ENCODE results near the gene THRB. TPM values are rescaled to one million over a fixed set of nuclear protein-coding genes. Genes with fewer than 3 reads are reported as not detected.

Gene THRB
- total and polyA plus RNA-seq, 11 donors = 4.8 to 28.5 (median 21.0) TPM

GRCh38 chr3:24487325-24488262 is 7.1 kb downstream of the THRB start:
- no peak for TF ChIP-seq CTCF (IDR thresholded peaks at IDR 0.05)
- TF ChIP-seq POLR2A (IDR thresholded peaks at IDR 0.05) = no peak
- H3K4me1 ChIP-seq = peaks cover 0 to 59% (median 24%) of the 10 kb centered on the region in 12 donors
- intact Hi-C loops (cut with DNase I) = loop anchor here in 2 of 10 donors (10.0 kb wide), 2 partner anchors 113 to 123 kb away; no protein-coding TSS in a partner anchor
- DNase-seq (no peak), ATAC-seq (no peak)
- no peaks in the 10 kb centered on the region for H3K9me3 ChIP-seq
- H3K27me3 ChIP-seq = peaks cover 0 to 5% (median 0%) of the 10 kb centered on the region in 9 donors
- no peak overlapping the region for H3K4me3 ChIP-seq
- H3K36me3 ChIP-seq = no peaks in the 10 kb centered on the region
- H3K27ac ChIP-seq = no peak overlapping the region

DNA sequence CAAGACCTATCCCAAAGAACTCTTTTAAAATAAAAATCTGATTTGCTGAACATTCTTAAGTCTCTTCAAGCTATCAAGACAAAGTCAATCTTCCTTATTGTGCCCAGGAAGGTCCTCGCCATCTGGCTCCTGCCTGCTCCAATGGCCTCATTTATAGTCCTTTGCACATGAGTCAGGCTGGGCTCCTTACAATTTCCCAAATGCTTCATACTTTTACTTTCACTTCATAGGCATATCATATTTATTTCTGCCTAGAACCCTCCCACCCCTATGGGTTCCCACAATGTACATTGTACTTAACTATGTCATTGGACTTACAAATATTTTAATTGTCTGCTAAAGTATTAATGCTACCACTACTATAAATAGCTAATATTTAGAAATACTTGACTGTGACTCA is 9.1 kb downstream of the THRB start:
- H3K4me3 ChIP-seq = no peak overlapping the region
- no peak for ATAC-seq
- no peak overlapping the region for H3K27ac ChIP-seq
- H3K27me3 ChIP-seq = no peaks in the 10 kb centered on the region
- DNase-seq = no peak
- TF ChIP-seq POLR2A (IDR thresholded peaks at IDR 0.05) = no peak
- no peak for TF ChIP-seq CTCF (IDR thresholded peaks at IDR 0.05)
- intact Hi-C loops (cut with DNase I) = loop anchor here in 2 of 10 donors (10.0 kb wide), 2 partner anchors 111 to 121 kb away; no protein-coding TSS in a partner anchor
- H3K36me3 ChIP-seq = no peaks in the 10 kb centered on the region
- H3K9me3 ChIP-seq = no peaks in the 10 kb centered on the region
- peaks cover 0 to 56% (median 17%) of the 10 kb centered on the region in 12 donors for H3K4me1 ChIP-seq
- WGBS, 4 donors = 52 to 97% (median 96%) methylated on average over 1 of the region's 1 CpG

DNA sequence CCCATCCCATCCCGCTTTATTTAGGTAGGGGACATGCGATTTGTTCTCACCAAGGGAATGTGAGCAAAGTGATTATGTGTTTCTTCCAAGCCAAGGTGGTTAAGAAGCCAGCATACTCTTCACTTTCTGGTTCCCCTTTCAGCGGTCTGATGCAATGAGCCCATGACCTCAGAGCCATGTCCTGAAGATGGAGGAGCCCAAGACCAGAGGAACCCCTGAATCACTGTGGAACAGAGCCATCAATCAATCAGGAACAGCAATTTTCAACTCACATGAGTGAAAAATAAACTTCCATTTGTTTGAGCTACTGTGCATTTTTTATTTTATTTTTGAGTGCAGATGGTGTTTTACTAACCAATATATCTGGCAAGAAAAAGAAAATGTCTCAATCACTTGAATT is 10.8 kb downstream of the THRB start:
- Histone ChIP-seq H3K27ac (no peak overlapping the region), H3K9me3 (no peaks in the 10 kb centered on the region), H3K27me3 (no peaks in the 10 kb centered on the region), H3K4me3 (no peak overlapping the region), H3K36me3 (no peaks in the 10 kb centered on the region), H3K4me1 (peaks cover 0 to 56% (median 9%) of the 10 kb centered on the region in 12 donors)
- ATAC-seq = peak in 2 of 4 donors; percentile 25 to 49
- intact Hi-C loops (cut with DNase I) = loop anchor here in 2 of 10 donors (10.0 kb wide), 2 partner anchors 109 to 119 kb away; no protein-coding TSS in a partner anchor
- TF ChIP-seq CTCF (IDR thresholded peaks at IDR 0.05) = no peak
- no peak for TF ChIP-seq POLR2A (IDR thresholded peaks at IDR 0.05)
- WGBS, 4 donors = 82 to 96% (median 91%) methylated on average over 3 of the region's 3 CpGs
- DNase-seq = no peak

GRCh38 chr3:24482096-24482705 is 12.4 kb downstream of the THRB start:
- WGBS, 4 donors = 82 to 92% (median 84%) methylated on average over 3 of the region's 3 CpGs
- no peak for DNase-seq
- Histone ChIP-seq H3K9me3 (no peaks in the 10 kb centered on the region), H3K4me3 (no peak overlapping the region), H3K36me3 (no peaks in the 10 kb centered on the region), H3K27me3 (no peaks in the 10 kb centered on the region), H3K4me1 (peaks cover 0 to 51% (median 9%) of the 10 kb centered on the region in 12 donors), H3K27ac (no peak overlapping the region)
- no peak for ATAC-seq
- TF ChIP-seq CTCF (IDR thresholded peaks at IDR 0.05) = no peak
- TF ChIP-seq POLR2A (IDR thresholded peaks at IDR 0.05) = no peak
- intact Hi-C loops (cut with DNase I) = loop anchor here in 2 of 10 donors (10.0 kb wide), 2 partner anchors 107 to 117 kb away; no protein-coding TSS in a partner anchor

Data from heart left ventricle (tissue), 16 donors.